ENCODE measurements around the gene EIF1. TPM values are rescaled to one million over a fixed set of nuclear protein-coding genes. Genes with fewer than 3 reads are reported as not detected.

Gene EIF1
- total RNA-seq, 1 donor from 2014 or later: 1,125 TPM

DNA sequence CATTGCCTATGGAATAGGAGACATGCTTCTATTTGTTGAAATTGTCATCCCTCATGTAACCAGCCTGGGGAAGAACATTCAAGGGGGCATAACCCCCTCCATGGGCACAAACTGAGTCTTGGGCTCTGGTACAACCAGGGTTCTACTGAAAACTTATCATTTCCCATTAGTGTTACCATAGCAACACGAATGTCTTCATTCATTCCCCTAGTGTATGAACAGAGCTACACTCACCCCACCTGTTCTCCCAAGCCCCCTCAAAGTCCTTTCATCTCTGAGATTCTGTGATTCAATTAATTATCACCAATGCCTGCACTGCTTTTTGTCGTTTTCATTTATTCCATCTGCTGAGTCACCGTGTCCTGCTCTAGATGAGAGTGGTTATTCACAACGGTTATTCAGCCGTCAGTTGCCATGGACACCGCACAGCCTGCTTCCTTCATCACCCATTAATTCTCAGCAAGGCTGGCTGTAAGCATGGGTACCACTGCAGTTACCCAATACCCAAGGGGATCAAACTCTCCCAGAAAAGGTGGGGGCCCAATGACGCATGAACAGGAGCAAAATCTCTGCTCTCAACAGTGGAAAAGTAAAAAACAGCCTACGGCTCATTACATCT is 21.9 kb downstream of the EIF1 start:
- intact Hi-C loops (cut with micrococcal nuclease): no loop called here

DNA sequence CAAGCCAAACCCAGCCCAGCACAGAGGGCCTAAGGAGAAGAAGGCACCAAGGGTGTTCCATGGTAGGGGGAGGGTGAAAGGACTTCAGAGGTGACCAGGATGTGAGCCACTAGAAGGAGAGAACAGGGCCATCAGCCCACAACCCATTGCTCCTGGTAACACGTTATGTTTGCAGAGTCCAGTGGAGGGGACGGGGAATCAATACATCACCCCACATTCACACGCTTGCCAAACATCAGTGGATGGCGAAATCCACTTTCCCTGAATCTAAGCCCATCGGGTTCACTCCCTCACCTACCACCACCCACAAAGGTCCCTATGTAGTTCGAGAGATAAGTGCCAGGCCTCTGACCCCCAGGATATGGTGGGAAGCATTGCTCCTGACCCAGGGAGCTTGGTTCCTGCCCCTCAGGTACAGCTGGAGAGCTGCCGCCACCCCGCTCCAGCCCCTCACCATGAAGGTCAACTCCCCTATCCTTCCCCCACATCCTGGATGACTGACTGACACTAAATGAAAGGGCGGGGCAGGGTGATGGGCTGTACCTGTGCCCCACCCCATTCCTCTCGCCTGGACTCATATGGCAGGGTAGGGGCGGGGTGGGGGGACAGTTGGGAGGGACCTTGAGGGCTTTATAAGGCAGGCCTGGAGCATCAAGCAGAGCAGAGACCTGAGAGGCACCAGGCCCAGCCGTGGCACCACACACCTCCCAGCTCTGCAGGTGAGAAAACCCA is 23.1 kb downstream of the EIF1 start, which contains the start of gene GAST:
GAST (plus strand) TSS at position 663 of the 732 bp plus-strand sequence. CDS start 3,106 bp downstream, outside the sequence.
- no peaks in the 10 kb centered on the region for H3K36me3 ChIP-seq
- no peak within 1 kb of the TSS for H3K27ac ChIP-seq (replicated peaks)
- TF ChIP-seq, protein P1, sequence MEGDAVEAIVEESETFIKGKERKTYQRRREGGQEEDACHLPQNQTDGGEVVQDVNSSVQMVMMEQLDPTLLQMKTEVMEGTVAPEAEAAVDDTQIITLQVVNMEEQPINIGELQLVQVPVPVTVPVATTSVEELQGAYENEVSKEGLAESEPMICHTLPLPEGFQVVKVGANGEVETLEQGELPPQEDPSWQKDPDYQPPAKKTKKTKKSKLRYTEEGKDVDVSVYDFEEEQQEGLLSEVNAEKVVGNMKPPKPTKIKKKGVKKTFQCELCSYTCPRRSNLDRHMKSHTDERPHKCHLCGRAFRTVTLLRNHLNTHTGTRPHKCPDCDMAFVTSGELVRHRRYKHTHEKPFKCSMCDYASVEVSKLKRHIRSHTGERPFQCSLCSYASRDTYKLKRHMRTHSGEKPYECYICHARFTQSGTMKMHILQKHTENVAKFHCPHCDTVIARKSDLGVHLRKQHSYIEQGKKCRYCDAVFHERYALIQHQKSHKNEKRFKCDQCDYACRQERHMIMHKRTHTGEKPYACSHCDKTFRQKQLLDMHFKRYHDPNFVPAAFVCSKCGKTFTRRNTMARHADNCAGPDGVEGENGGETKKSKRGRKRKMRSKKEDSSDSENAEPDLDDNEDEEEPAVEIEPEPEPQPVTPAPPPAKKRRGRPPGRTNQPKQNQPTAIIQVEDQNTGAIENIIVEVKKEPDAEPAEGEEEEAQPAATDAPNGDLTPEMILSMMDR (IDR thresholded peaks at IDR 0.05; ENCODE audit: borderline replicate concordance): no peak
- peaks cover 15% of the 10 kb centered on the region for H3K27me3 ChIP-seq (ENCODE audit: low read depth)
- H3K4me3 ChIP-seq: no peak within 1 kb of the TSS
- no peaks in the 10 kb centered on the region for H3K4me1 ChIP-seq
- intact Hi-C loops (cut with micrococcal nuclease): no loop called here
- no peaks in the 10 kb centered on the region for H3K9me3 ChIP-seq (replicated peaks)
- DNase-seq: no peak

More for the DNA sequence above, 21.9 kb downstream of the EIF1 start:
- no peaks in the 10 kb centered on the region for H3K36me3 ChIP-seq
- H3K4me3 ChIP-seq: no peak overlapping the region
- H3K27ac ChIP-seq (replicated peaks): no peak overlapping the region
- H3K4me1 ChIP-seq: no peaks in the 10 kb centered on the region
- TF ChIP-seq, protein P1 (IDR thresholded peaks at IDR 0.05; ENCODE audit: borderline replicate concordance): no peak
- H3K9me3 ChIP-seq (replicated peaks): no peaks in the 10 kb centered on the region
- H3K27me3 ChIP-seq (ENCODE audit: low read depth): peaks cover 15% of the 10 kb centered on the region
- no peak for DNase-seq

DNA sequence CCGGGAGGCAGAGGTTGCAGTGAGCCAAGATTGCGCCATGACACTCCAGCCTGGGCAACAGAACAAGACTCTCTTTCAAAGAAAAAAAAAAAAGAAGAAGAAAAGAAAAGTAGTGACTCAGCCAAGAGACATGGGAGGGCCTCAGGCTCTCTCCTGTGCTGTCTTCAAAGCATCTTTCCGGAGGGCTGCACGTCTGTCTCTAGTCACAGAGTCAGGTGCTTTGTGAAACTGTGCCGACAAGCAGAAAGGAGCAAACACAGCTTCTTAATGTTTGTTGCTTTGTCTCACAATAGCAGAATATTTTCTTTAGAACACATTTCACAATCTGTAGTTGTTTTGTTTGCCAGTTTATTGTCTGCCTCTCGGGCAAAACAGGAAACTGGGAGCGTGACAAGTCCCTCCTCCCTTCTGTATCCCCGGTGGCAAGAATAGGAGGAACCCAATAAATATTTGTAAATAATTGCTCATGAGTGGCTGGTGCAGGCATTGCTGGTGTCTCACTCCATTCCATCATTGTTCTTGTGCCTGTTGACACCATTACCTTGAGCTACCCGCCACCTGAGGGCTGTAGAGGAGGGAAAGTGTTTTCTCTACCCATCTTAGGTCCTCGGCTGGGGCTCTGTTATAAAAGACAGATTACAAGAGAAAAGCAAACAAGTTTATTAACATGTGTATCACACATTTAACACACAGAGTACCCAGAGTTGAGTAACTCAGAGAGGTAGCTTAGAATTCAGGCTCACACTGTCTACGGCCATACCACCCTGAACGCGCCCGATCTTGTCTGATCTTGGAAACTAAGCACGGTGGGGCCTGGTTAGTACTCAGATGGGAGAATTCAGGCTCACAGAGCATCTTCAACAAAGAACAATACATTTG is 29.0 kb downstream of the EIF1 start:
- Histone ChIP-seq H3K4me1 (peaks cover 3% of the 10 kb centered on the region), H3K9me3 (replicated peaks) (no peaks in the 10 kb centered on the region), H3K27ac (replicated peaks) (no peak overlapping the region), H3K36me3 (no peaks in the 10 kb centered on the region), H3K27me3 (ENCODE audit: low read depth) (peaks cover 5% of the 10 kb centered on the region), H3K4me3 (no peak overlapping the region)
- DNase-seq: no peak
- intact Hi-C loops (cut with micrococcal nuclease): no loop called here
- TF ChIP-seq, protein P1 (IDR thresholded peaks at IDR 0.05; ENCODE audit: borderline replicate concordance): no peak

DNA sequence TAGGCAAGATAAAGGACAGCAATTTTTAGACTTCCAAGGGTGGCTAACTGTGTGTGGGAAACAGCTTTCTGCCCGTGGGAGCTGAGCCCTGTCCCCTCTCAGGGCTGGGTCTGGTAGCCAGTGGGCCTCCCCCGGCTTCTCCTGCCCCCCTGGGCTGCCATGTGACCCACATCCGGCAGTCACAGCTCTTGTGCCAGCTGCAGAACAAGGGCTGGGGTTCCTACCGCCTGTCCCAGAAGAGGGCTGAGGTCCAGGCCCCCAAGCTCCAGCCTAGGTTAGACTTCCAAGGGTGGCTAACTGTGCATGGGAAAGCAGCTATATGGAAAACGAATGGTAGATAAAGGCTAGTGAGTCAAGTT is 29.6 kb downstream of the EIF1 start:
- H3K9me3 ChIP-seq (replicated peaks): no peaks in the 10 kb centered on the region
- intact Hi-C loops (cut with micrococcal nuclease): no loop called here
- peaks cover 9% of the 10 kb centered on the region for H3K27me3 ChIP-seq (ENCODE audit: low read depth)
- DNase-seq: no peak
- H3K4me1 ChIP-seq: peaks cover 3% of the 10 kb centered on the region
- no peak overlapping the region for H3K4me3 ChIP-seq
- TF ChIP-seq, protein P1 (IDR thresholded peaks at IDR 0.05; ENCODE audit: borderline replicate concordance): no peak
- no peak overlapping the region for H3K27ac ChIP-seq (replicated peaks)
- H3K36me3 ChIP-seq: no peaks in the 10 kb centered on the region

DNA sequence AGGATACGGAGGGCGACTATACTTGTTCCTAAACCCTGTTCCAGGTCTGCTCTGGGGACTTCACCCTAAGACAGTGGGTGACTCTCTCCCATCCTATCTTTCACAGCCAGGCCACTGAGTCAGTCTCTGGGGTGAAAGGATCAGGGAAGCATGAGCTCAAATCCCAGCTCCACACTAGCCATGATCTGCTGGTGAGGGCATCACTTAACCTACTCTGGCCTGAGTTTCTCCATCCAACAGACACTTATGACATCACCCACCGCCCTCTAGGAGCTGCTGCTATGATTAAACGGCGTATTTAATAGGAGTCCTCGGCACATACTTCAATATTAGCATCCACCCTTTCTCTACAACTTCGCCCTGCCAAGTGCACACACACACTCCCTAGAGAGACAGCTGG is 33.5 kb downstream of the EIF1 start:
- TF ChIP-seq, protein P1 (IDR thresholded peaks at IDR 0.05; ENCODE audit: borderline replicate concordance): no peak
- H3K9me3 ChIP-seq (replicated peaks): no peaks in the 10 kb centered on the region
- intact Hi-C loops (cut with micrococcal nuclease): no loop called here
- DNase-seq: no peak
- peaks cover 9% of the 10 kb centered on the region for H3K27me3 ChIP-seq (ENCODE audit: low read depth)
- no peak overlapping the region for H3K27ac ChIP-seq (replicated peaks)
- no peaks in the 10 kb centered on the region for H3K36me3 ChIP-seq
- no peak overlapping the region for H3K4me3 ChIP-seq
- peaks cover 3% of the 10 kb centered on the region for H3K4me1 ChIP-seq
